Neural progenitor cell (in vitro differentiated cells): ENCODE data around the gene SLC6A17. TPM values are rescaled to one million over a fixed set of nuclear protein-coding genes. Genes with fewer than 3 reads are reported as not detected.

ENCODE experiments used
- DNase-seq: peaks from one replicate; pipeline ENCODE4 v3.0.0-alpha.2; 2016; ENCODE audit warnings: low spot score
- H2AFZ ChIP-seq: fragments of 200-600 bp; sonication (generic); replicated peaks from 2 replicates; pipeline ENCODE4 v1.6.1; 2016; ENCODE audit warnings: antibody characterized with exemption
- H3F3A ChIP-seq: fragments of 200-600 bp; sonication (generic); 2 replicates; pipeline ENCODE4 v1.6.1; 2016; ENCODE audit warnings: antibody characterized with exemption, low read depth
- H3K27ac ChIP-seq: fragments of 200-600 bp; sonication (generic); 2 replicates; pipeline ENCODE4 v1.5.1; 2016; ENCODE audit warnings: mild to moderate bottlenecking
- H3K27me3 ChIP-seq: fragments of 200-600 bp; sonication (generic); 2 replicates; pipeline ENCODE4 v1.6.1; 2016; ENCODE audit warnings: mild to moderate bottlenecking, moderate library complexity
- H3K36me3 ChIP-seq: fragments of 200-600 bp; sonication (generic); 2 replicates; pipeline ENCODE4 v1.5.1; 2016
- H3K4me1 ChIP-seq: fragments of 200-600 bp; sonication (generic); 2 replicates; pipeline ENCODE4 v1.6.1; 2016; ENCODE audit warnings: mixed run types
- H3K4me2 ChIP-seq: fragments of 200-600 bp; sonication (generic); 2 replicates; pipeline ENCODE4 v1.6.1; 2016
- H3K4me3 ChIP-seq: fragments of 200-600 bp; sonication (generic); 2 replicates; pipeline ENCODE4 v1.5.1; 2016
- H3K79me2 ChIP-seq: fragments of 200-600 bp; sonication (generic); 2 replicates; pipeline ENCODE4 v1.6.1; 2016; ENCODE audit warnings: low read depth
- H3K9ac ChIP-seq: fragments of 200-600 bp; sonication (generic); 2 replicates; pipeline ENCODE4 v1.6.1; 2016
- H3K9me3 ChIP-seq: fragments of 200-600 bp; sonication (generic); 2 replicates; pipeline ENCODE4 v1.5.1; 2016; ENCODE audit warnings: low read depth
- H4K20me1 ChIP-seq: fragments of 200-600 bp; sonication (generic); 2 replicates; pipeline ENCODE4 v1.6.1; 2016; ENCODE audit warnings: low read depth
- H3K27ac Mint-ChIP-seq: 3 replicates; pipeline ENCODE4 v1.8.0; 2021; ENCODE audit warnings: mixed read lengths
- H3K27me3 Mint-ChIP-seq: 2 replicates; pipeline ENCODE4 v1.8.0; 2022; ENCODE audit warnings: low read depth, mild to moderate bottlenecking, inconsistent platforms, moderate library complexity, mixed read lengths; ENCODE audit not compliant: insufficient read depth
- H3K36me3 Mint-ChIP-seq: 3 replicates; pipeline ENCODE4 v1.8.0; 2021; ENCODE audit warnings: mixed read lengths
- H3K4me1 Mint-ChIP-seq: 3 replicates; pipeline ENCODE4 v1.8.0; 2021; ENCODE audit warnings: mixed read lengths
- H3K4me3 Mint-ChIP-seq: 3 replicates; pipeline ENCODE4 v1.8.0; 2021; ENCODE audit warnings: mild to moderate bottlenecking, moderate library complexity, mixed read lengths
- H3K9me3 Mint-ChIP-seq: 3 replicates; pipeline ENCODE4 v1.8.0; 2020; ENCODE audit warnings: mixed read lengths
- CTCF ChIP-seq: fragments of 200-600 bp; sonication (generic); IDR thresholded peaks from 2 replicates; pipeline ENCODE4 v1.5.1; 2017; ENCODE audit warnings: antibody characterized with exemption, mild to moderate bottlenecking
- EZH2 ChIP-seq: fragments of 200-600 bp; sonication (generic); IDR thresholded peaks from 2 replicates; pipeline ENCODE4 v1.6.1; 2017; ENCODE audit warnings: antibody characterized with exemption, mild to moderate bottlenecking, moderate library complexity
- EZH2phosphoT487 ChIP-seq: fragments of 200-600 bp; sonication (generic); IDR thresholded peaks from 2 replicates; pipeline ENCODE4 v1.6.1; 2017; ENCODE audit warnings: antibody characterized with exemption
- total RNA-seq: library from RNA; depleted of rRNA; stranded (reverse); fragments of >200 nt; gene quantifications from 2 replicates; pipeline ENCODE4 v1.2.3, GENCODE V29; 2015; ENCODE audit warnings: low replicate concordance

The SLC6A17 gene
- total RNA-seq, 1 donor from 2014 or later = not detected

GRCh38 chr1:110243574-110243973 lies 93.3 kb downstream of the SLC6A17 start:
- H2AFZ ChIP-seq = peak overlapping the region; percentile 93
- peak overlapping the region; percentile 13 for H3K4me3 ChIP-seq

GRCh38 chr1:110245876-110246620 lies 95.8 kb downstream of the SLC6A17 start:
- Histone ChIP-seq H3K9ac (no peak overlapping the region), H3K4me2 (no peak overlapping the region), H4K20me1 (no peaks in the 10 kb centered on the region), H3K9me3 (no peaks in the 10 kb centered on the region), H3K36me3 (no peaks in the 10 kb centered on the region), H3K27me3 (no peaks in the 10 kb centered on the region), H3F3A (peaks cover 6% of the 10 kb centered on the region), H3K4me1 (peaks cover 24% of the 10 kb centered on the region), H3K4me3 (no peak overlapping the region), H3K27ac (no peak overlapping the region), H2AFZ (no peak overlapping the region), H3K79me2 (no peaks in the 10 kb centered on the region)
- no peak for DNase-seq
- no peaks in the 10 kb centered on the region for H3K9me3 Mint-ChIP-seq
- H3K4me1 Mint-ChIP-seq = peaks cover 19% of the 10 kb centered on the region
- H3K27ac Mint-ChIP-seq = no peak overlapping the region
- peaks cover 14% of the 10 kb centered on the region for H3K27me3 Mint-ChIP-seq
- H3K36me3 Mint-ChIP-seq = no peaks in the 10 kb centered on the region
- no peak overlapping the region for H3K4me3 Mint-ChIP-seq
- TF ChIP-seq EZH2phosphoT487 = no peak
- no peak for TF ChIP-seq CTCF
- no peak for TF ChIP-seq EZH2

More at GRCh38 chr1:110243574-110243973, 93.3 kb downstream of the SLC6A17 start:
- peaks cover 36% of the 10 kb centered on the region for H3K4me1 Mint-ChIP-seq
- peak; percentile 46 for DNase-seq
- peaks cover 24% of the 10 kb centered on the region for H3K4me1 ChIP-seq
- H3K79me2 ChIP-seq = no peaks in the 10 kb centered on the region
- H3K36me3 Mint-ChIP-seq = no peaks in the 10 kb centered on the region
- no peaks in the 10 kb centered on the region for H4K20me1 ChIP-seq
- H3K27ac Mint-ChIP-seq = peak overlapping the region; percentile 39
- H3K27ac ChIP-seq = no peak overlapping the region
- no peaks in the 10 kb centered on the region for H3K27me3 ChIP-seq
- H3K27me3 Mint-ChIP-seq = peaks cover 17% of the 10 kb centered on the region
- TF ChIP-seq EZH2 (no peak), EZH2phosphoT487 (no peak), CTCF (no peak)
- H3K9me3 ChIP-seq = no peaks in the 10 kb centered on the region
- peak overlapping the region; percentile 65 for H3K4me2 ChIP-seq
- peaks cover 6% of the 10 kb centered on the region for H3F3A ChIP-seq
- no peaks in the 10 kb centered on the region for H3K36me3 ChIP-seq
- no peaks in the 10 kb centered on the region for H3K9me3 Mint-ChIP-seq
- H3K9ac ChIP-seq = no peak overlapping the region
- no peak overlapping the region for H3K4me3 Mint-ChIP-seq

- Histone ChIP-seq H3K27me3 (no peaks in the 10 kb centered on the region), H3K4me3 (no peak overlapping the region), H2AFZ (no peak overlapping the region), H3K27ac (no peak overlapping the region), H3K79me2 (no peaks in the 10 kb centered on the region), H3K9ac (no peak overlapping the region), H3F3A (peaks cover 1% of the 10 kb centered on the region), H4K20me1 (no peaks in the 10 kb centered on the region), H3K4me1 (peaks cover 3% of the 10 kb centered on the region), H3K36me3 (no peaks in the 10 kb centered on the region), H3K9me3 (no peaks in the 10 kb centered on the region), H3K4me2 (no peak overlapping the region)
- no peaks in the 10 kb centered on the region for H3K9me3 Mint-ChIP-seq
- DNase-seq = no peak
- H3K4me1 Mint-ChIP-seq = peaks cover 3% of the 10 kb centered on the region
- H3K27ac Mint-ChIP-seq = no peak overlapping the region
- peaks cover 10% of the 10 kb centered on the region for H3K27me3 Mint-ChIP-seq
- H3K4me3 Mint-ChIP-seq = no peak overlapping the region
- TF ChIP-seq EZH2phosphoT487 (no peak), EZH2 (no peak), CTCF (no peak)
- no peaks in the 10 kb centered on the region for H3K36me3 Mint-ChIP-seq
Observed at GRCh38 chr1:110248746-110249145, 98.5 kb downstream of the SLC6A17 start.
